GM21529 (cell line): ENCODE results near the gene ATXN1.

Experiments used
- ATAC-seq: cut with Tn5 transposase; IDR thresholded peaks from one replicate; pipeline ENCODE4 v1.9.1; 2021; ENCODE audit not compliant: unreplicated experiment

Gene ATXN1

GRCh38 chr6:16301511-16301910, 459.7 kb downstream of the ATXN1 start:
- ATAC-seq: peak; percentile 50

- no peak for ATAC-seq
Measured at GRCh38 chr6:16299861-16300260, 461.4 kb downstream of the ATXN1 start.

- no peak for ATAC-seq
Measured at GRCh38 chr6:16296061-16296670, 465.1 kb downstream of the ATXN1 start.

- ATAC-seq: no peak
Measured at GRCh38 chr6:16295471-16295870, 465.8 kb downstream of the ATXN1 start.

- no peak for ATAC-seq
Measured at GRCh38 chr6:16295060-16295459, 466.2 kb downstream of the ATXN1 start.

- no peak for ATAC-seq
Measured at GRCh38 chr6:16294371-16294770, 466.9 kb downstream of the ATXN1 start.

GRCh38 chr6:16292942-16293341, 468.3 kb downstream of the ATXN1 start:
- ATAC-seq: no peak

- ATAC-seq: no peak
Measured at GRCh38 chr6:16292432-16292831, 468.8 kb downstream of the ATXN1 start.

- ATAC-seq: no peak
Measured at GRCh38 chr6:16291739-16292138, 469.5 kb downstream of the ATXN1 start.

GRCh38 chr6:16288163-16288562, 473.1 kb downstream of the ATXN1 start:
- ATAC-seq: no peak

- no peak for ATAC-seq
Measured at GRCh38 chr6:16286151-16286522, 475.1 kb downstream of the ATXN1 start.

- no peak for ATAC-seq
Measured at GRCh38 chr6:16285467-16286150, 475.7 kb downstream of the ATXN1 start.

GRCh38 chr6:16284472-16284871, 476.8 kb downstream of the ATXN1 start:
- no peak for ATAC-seq

GRCh38 chr6:16282370-16282769, 478.9 kb downstream of the ATXN1 start:
- ATAC-seq: no peak

GRCh38 chr6:16279243-16279642, 482.0 kb downstream of the ATXN1 start:
- no peak for ATAC-seq

GRCh38 chr6:16278750-16279149, 482.5 kb downstream of the ATXN1 start:
- no peak for ATAC-seq

GRCh38 chr6:16278048-16278724, 483.1 kb downstream of the ATXN1 start:
- ATAC-seq: no peak

- peak; percentile 76 for ATAC-seq
Measured at GRCh38 chr6:16277101-16277981, 483.9 kb downstream of the ATXN1 start.

GRCh38 chr6:16274885-16275589, 486.2 kb downstream of the ATXN1 start:
- ATAC-seq: no peak

- no peak for ATAC-seq
Measured at GRCh38 chr6:16274483-16274882, 486.8 kb downstream of the ATXN1 start.

- no peak for ATAC-seq
Measured at GRCh38 chr6:16273256-16273655, 488.0 kb downstream of the ATXN1 start.
